Skeletal muscle tissue (tissue), 4 donors: ENCODE data around the gene GLP2R. TPM values are rescaled to one million over a fixed set of nuclear protein-coding genes. Genes with fewer than 3 reads are reported as not detected.

Experiments
- H3K27ac ChIP-seq: one replicate; pipeline ENCODE4 v1.7.0; 2013; ENCODE audit warnings: mild to moderate bottlenecking, low read depth, low read length, inconsistent platforms
- H3K27me3 ChIP-seq, 3 donors: one replicate each; pipeline ENCODE4 v1.7.0; 2013; ENCODE audit warnings: low read length in 3 of 3; ENCODE audit not compliant: control insufficient read depth in 3 of 3, insufficient read depth in 3 of 3
- H3K36me3 ChIP-seq, 3 donors: one replicate each; pipeline ENCODE4 v1.7.0; 2013; ENCODE audit warnings: low read length in 3 of 3; ENCODE audit not compliant: control insufficient read depth in 3 of 3, insufficient read depth in 3 of 3
- H3K4me1 ChIP-seq, 3 donors: one replicate each; pipeline ENCODE4 v1.7.0; 2013; ENCODE audit warnings: low read length in 3 of 3, mild to moderate bottlenecking in 3 of 3; ENCODE audit not compliant: control insufficient read depth in 3 of 3, insufficient read depth in 3 of 3
- H3K4me3 ChIP-seq, 3 donors: one replicate each; pipeline ENCODE4 v1.7.0; 2013; ENCODE audit warnings: low read length in 3 of 3
- H3K9ac ChIP-seq, 3 donors: one replicate each; pipeline ENCODE4 v1.7.0; 2013; ENCODE audit warnings: low read length in 3 of 3, mild to moderate bottlenecking in 3 of 3, moderate library complexity in 2 of 3, low read depth in 1 of 3
- H3K9me3 ChIP-seq, 3 donors: one replicate each; pipeline ENCODE4 v1.7.0; 2013; ENCODE audit warnings: low read length in 3 of 3; ENCODE audit not compliant: control insufficient read depth in 3 of 3
- total RNA-seq: library from RNA; depleted of rRNA; stranded (reverse); fragments of >200 nt; gene quantifications from one replicate; pipeline ENCODE4 v1.2.3, GENCODE V29; 2014
- donor health status: Osteomylitis.

The GLP2R gene
- total RNA-seq, 1 donor from 2014 or later: not detected

DNA sequence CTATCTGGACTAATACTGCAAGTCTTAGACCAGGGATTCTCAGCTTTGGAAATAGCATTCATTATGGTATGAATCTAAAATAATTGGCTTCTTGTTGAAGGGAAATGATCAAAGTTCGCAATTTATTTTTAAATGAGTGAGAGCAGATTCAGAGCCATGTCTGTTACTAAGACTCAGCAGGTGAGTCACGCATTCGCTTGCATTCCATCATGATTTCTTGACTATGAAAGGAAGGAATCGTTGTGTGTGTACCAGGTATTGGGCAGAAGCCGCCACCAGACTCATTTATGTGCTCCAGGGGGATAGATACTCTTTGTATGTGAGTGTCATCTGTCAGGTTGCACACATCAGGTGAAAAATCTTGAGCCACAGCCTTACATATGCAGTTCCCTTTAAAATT, 14.6 kb upstream of the GLP2R start:
- no peaks in the 10 kb centered on the region for H3K27me3 ChIP-seq
- no peak overlapping the region for H3K27ac ChIP-seq
- no peak overlapping the region for H3K4me3 ChIP-seq

DNA sequence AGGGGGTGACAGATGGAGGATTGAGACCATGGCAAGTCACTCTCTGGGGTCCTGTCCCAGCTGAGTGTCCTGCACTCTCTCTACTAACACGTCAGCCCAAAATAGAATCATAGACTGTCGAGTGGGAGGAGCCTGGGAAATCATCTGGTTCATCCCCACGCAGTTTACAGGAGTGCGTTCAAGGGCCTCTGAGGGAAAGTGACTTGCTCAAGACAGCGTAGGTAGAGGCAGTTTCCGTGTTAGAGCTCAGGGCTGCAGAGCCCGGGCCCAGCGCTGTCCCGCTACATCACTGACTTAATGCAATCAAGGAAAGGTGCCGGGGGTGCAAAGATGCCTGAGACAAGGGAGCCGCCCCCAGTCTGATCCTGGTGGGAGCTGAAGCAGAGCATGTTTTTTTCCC, 14.2 kb upstream of the GLP2R start:
- Histone ChIP-seq H3K9ac (no peak overlapping the region), H3K27me3 (no peaks in the 10 kb centered on the region), H3K36me3 (no peaks in the 10 kb centered on the region), H3K27ac (no peak overlapping the region), H3K4me3 (no peak overlapping the region), H3K4me1 (no peaks in the 10 kb centered on the region), H3K9me3 (no peaks in the 10 kb centered on the region)

More for the DNA sequence above, 14.6 kb upstream of the GLP2R start:
- no peaks in the 10 kb centered on the region for H3K9me3 ChIP-seq
- no peaks in the 10 kb centered on the region for H3K36me3 ChIP-seq
- no peak overlapping the region for H3K9ac ChIP-seq
- H3K4me1 ChIP-seq: no peaks in the 10 kb centered on the region

DNA sequence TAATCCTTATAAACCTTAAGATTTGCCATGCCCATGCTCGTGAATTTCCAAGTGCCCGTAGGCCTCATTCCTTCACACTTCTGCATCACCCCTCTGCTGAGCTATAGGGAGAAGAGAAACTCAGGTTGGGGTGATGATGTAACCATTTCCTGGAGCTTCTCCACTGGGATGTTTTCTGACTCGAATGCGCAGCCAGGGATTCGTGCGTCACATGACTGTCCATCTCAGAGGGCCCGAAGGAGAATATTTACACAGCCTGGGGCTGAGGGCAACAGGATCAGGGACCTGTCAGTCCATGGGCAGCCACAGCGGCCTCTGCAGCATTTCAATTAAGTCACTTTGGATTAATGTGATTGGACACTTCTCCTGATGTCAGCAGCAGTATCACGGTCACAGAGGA, 12.6 kb upstream of the GLP2R start:
- Histone ChIP-seq H3K4me1 (no peaks in the 10 kb centered on the region), H3K27me3 (peaks cover 0 to 4% (median 0%) of the 10 kb centered on the region in 3 donors), H3K9me3 (no peaks in the 10 kb centered on the region), H3K4me3 (no peak overlapping the region), H3K36me3 (no peaks in the 10 kb centered on the region), H3K27ac (no peak overlapping the region), H3K9ac (no peak overlapping the region)

DNA sequence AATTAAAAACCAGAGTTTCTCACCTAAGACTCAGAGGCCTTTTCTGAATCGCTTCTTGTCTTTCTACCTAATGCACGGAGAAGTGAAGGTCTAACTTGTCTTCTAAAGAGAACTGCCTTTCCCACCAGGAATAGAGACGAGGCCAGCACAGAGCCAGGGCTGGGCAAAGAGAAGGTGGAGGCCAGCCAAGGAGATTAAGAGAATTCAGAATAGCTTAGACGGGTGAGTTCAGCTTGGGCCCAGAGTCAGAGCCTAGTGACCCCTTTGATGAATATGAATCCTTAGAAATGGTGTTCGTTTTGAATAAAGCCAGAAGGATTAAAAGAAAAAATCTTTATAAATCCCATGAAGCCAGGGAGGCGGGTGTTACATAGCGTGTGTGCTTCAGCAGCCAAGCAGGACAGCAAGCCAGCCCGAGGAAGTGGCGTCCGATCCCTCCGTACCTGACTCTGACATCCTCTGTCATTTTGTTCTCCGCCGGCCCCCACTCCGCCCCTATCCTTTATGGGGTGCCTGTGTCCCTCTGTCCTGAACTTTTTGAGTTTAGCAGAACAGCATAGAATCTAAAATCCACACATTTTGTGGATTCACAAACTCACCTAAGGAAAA, 11.3 kb upstream of the GLP2R start:
- H3K9me3 ChIP-seq: no peaks in the 10 kb centered on the region
- H3K36me3 ChIP-seq: no peaks in the 10 kb centered on the region
- no peak overlapping the region for H3K9ac ChIP-seq
- H3K27me3 ChIP-seq: peaks cover 0 to 4% (median 0%) of the 10 kb centered on the region in 3 donors
- no peak overlapping the region for H3K4me3 ChIP-seq
- no peak overlapping the region for H3K27ac ChIP-seq
- no peaks in the 10 kb centered on the region for H3K4me1 ChIP-seq

DNA sequence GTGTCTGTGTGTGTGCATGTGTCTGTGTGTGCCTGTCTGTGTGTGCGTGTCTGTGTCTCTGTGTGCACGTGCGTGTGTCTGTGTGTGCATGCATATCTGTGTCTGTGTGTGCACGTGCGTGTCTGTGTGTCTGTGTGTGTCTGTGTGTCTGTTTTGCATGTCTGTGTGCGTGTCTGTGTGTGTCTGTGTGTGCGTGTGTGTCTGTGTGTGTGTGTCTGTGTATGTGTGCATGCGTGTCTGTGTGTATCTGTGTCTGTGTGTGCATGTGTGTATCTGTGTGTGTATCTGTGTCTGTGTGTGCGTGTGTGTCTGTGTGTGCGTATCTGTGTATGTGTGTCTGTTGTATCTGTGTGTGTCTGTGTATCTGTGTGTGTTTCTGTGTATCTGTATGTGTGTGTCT, 9.3 kb upstream of the GLP2R start:
- no peak overlapping the region for H3K4me3 ChIP-seq
- H3K4me1 ChIP-seq: no peaks in the 10 kb centered on the region

DNA sequence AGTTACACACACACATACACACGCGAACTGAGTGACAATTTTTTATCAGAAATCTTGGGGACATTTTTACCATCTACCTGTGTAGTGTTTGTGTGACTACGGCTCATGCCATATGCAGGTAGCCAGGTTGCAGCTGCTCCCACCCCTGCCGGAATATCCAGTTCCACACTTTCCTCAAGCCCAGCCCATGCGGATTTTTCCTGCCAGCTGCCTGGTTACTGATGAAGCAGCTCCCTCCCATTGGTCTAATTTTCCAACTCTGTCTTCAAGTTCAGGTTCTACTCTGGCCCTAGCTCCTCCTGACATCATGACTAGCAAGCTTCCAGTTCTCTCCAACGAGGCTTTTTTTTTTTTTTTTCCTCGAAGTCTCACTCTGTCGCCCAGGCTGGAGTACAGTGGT, 8.6 kb upstream of the GLP2R start:
- Histone ChIP-seq H3K27me3 (peaks cover 0 to 4% (median 0%) of the 10 kb centered on the region in 3 donors), H3K4me3 (no peak overlapping the region), H3K9me3 (no peaks in the 10 kb centered on the region), H3K9ac (no peak overlapping the region), H3K4me1 (no peaks in the 10 kb centered on the region), H3K27ac (no peak overlapping the region), H3K36me3 (no peaks in the 10 kb centered on the region)

More for the DNA sequence above, 9.3 kb upstream of the GLP2R start:
- Histone ChIP-seq H3K9ac (no peak overlapping the region), H3K27me3 (peaks cover 0 to 4% (median 0%) of the 10 kb centered on the region in 3 donors), H3K36me3 (no peaks in the 10 kb centered on the region), H3K27ac (no peak overlapping the region), H3K9me3 (no peaks in the 10 kb centered on the region)

DNA sequence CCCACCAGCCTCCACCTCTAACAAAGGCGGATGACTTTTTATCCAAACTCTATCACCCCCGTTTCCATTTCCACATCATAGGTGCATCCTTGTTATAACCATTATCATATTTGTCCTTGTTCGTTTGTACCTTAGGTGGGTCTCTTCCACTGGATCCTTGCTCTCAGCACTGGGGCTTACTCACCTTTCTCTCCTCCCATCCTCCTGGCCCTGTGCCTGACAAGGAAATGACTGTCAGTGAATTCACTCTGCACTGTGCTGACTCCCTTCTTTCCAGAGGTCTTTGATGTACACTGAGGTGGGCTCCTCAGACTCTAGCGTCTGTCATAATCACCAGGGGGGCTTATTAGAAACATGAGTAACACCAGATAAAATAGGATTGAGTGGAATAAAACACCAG, 7.0 kb upstream of the GLP2R start:
- Histone ChIP-seq H3K4me3 (no peak overlapping the region), H3K36me3 (no peaks in the 10 kb centered on the region), H3K27me3 (peaks cover 0 to 4% (median 0%) of the 10 kb centered on the region in 3 donors), H3K4me1 (no peaks in the 10 kb centered on the region), H3K9ac (no peak overlapping the region), H3K9me3 (no peaks in the 10 kb centered on the region), H3K27ac (no peak overlapping the region)

DNA sequence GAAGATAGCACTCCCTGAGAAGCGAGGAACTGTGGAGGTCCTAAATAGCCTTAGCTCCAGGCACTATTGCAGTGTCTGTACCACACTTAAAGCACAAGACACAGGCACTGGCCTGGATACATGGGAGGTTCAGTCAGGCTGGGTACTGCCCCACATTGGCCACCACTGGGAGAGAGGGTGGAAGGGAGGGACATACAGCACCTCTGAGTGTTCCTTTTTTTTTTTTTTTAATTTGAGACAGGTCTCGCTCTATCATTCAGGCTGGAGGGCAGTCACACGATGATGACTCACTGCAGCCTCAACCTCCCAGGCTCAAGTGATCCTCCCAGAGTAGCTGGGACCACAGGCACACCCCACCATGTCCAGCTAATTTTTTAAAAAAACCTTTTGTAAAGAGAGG, 5.3 kb upstream of the GLP2R start:
- no peaks in the 10 kb centered on the region for H3K9me3 ChIP-seq
- no peak overlapping the region for H3K27ac ChIP-seq
- no peak overlapping the region for H3K9ac ChIP-seq
- no peaks in the 10 kb centered on the region for H3K36me3 ChIP-seq
- peaks cover 2 to 8% (median 3%) of the 10 kb centered on the region in 3 donors for H3K27me3 ChIP-seq
- H3K4me3 ChIP-seq: no peak overlapping the region
- H3K4me1 ChIP-seq: no peaks in the 10 kb centered on the region

DNA sequence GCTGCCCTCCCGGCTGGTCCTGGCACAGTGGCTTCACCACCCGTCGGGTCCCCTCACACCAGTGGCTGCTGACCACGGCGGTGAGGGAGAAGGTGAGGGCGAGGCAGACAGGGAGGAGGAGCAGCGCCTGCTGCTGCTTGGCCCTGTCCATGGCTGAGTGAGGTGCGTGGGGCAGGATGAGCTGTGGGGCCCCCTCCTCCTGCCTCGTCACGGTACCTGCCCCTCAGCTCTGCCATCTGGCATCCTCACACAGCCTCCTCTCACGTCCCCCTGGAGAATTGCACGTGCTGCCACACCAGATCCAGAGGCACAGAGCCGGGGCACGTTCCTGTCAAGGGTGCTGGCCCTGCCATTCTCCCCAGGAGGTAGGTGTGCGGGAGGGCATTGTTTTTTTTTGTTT, 3.8 kb upstream of the GLP2R start, which contains the start of gene GSG1L2:
Gene GSG1L2 (minus strand): TSS at position 159 of the 400 bp plus-strand sequence. CDS start 8 bp downstream, at position 151.
- no peak within 1 kb of the TSS for H3K27ac ChIP-seq
- no peaks in the 10 kb centered on the region for H3K36me3 ChIP-seq
- no peak within 1 kb of the TSS for H3K9ac ChIP-seq
- no peaks in the 10 kb centered on the region for H3K4me1 ChIP-seq
- no peak within 1 kb of the TSS for H3K4me3 ChIP-seq
- H3K27me3 ChIP-seq: peaks cover 3 to 8% (median 7%) of the 10 kb centered on the region in 3 donors
- no peaks in the 10 kb centered on the region for H3K9me3 ChIP-seq

DNA sequence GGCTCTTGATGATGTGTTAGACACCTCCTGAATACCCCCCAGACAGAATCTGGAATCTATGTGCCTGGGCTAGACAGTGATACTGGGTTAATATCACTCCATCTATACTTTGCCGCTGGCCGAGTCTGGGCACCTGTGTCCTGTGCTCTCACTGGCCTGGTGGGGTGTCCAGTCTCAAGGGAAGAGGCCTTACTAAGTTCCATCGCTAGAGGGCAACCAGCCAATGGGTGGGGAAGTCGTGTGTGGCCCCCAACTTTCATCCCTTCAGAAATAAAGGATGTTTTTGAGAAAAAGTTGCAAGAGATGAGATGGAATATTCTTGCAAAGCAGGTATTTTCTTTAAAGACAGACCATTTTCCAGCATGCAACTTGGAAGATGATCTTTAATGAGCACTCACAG, 1.6 kb upstream of the GLP2R start:
- Histone ChIP-seq H3K9me3 (no peaks in the 10 kb centered on the region), H3K36me3 (no peaks in the 10 kb centered on the region), H3K27me3 (peaks cover 3 to 7% (median 4%) of the 10 kb centered on the region in 3 donors), H3K9ac (no peak overlapping the region), H3K4me1 (no peaks in the 10 kb centered on the region), H3K27ac (no peak overlapping the region), H3K4me3 (no peak overlapping the region)
